Measurements from ENCODE around the gene GRAP.

Gene GRAP

DNA sequence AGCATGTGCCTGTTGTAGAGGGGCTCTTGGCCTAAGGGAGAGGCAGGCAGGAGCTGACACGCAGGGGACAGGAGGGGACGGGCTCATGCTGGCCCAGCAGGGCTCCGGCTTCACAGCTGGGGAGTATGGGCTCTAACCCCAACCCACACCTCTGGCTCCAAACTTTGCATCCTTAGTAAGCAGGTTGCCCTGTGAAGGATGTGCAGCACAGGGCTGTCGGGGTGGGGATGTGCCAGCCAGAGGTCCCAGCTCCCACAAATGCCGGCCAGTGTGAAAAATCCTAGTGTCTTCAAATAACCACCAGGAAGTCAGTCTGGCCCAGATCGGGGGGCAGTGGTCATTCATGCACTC is 28.2 kb downstream of the GRAP start:
- no peak for DNase-seq (ENCODE audit: low read depth in 2 of 2)

DNA sequence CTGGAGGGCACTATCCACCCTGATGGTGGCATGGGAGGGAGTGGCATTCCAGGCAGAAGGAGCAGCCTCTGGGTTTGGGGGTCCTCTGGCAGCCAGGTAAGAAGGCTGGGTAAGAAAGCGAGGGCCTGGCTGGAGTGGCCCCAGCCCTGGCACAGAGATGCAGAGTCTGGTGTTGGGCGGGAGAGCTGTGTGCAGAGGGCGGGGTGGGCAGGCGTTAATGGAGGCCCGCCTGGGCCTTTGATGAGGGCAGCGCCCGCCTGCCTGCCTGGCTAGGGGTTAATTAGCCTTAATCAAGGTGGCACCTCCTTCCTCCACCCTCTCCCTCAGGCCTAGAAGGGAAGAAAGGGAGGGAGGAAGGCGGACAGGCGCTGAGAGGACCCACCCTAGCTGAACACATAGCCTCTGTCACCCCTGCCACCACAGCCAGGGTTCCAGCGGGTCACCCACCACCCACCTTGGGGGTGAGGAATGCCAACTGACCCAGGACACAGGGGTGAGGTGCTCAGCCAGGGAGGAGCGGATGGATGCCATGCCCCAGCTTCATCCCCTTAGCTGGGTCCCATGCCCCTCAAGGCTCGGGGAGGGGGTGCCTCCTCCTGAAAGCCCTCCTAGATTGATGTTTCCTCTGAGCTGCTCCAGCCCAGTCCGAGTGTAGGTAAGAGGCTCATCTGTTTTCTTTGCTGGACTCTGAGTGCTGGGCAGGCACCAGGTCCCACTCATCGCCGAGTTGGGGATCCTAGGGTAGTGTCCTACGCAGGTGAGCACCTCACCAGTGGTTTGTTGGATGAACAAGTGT is 28.8 kb downstream of the GRAP start:
- DNase-seq (ENCODE audit: low read depth in 2 of 2): no peak

DNA sequence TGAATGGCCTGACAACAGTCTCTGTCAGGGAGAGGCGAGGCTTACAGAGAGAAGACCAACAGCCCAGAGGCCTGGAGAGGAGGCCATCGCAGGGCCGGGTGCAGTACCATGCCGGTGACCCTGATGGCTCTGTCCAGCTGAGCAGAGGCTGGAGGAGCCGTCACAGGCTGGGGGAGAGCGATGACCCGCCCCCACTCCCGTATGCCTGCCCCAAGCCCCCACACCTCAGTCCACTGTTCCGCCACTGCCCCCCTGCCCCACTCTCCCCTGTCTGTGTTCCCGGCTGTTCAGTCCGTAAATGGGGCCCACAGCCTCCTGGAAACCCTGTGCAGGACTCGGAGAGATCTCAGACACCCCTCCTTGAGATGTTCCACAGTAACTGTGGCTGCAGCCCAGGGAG is 29.4 kb downstream of the GRAP start:
- DNase-seq (ENCODE audit: low read depth in 2 of 2): no peak

DNA sequence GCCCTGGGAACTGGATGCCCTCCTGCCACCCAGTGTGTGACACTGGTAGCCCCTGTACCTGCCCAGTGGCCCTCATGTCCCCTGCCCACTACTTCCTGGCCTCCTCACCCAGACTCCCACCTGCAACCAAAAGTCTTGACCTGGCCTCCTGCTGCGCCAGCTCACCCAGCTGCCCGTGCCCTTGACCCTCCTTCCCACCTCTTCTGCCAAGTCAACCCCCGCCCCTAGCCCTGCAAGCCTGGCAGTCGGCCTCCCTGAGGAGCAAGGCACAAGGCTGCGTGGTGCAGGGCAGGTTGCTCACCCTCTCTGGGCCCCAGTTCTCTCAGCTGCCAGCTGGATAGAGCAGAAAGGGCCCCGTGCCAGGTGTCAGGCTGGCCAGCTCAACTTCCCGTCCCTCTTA is 29.9 kb downstream of the GRAP start:
- DNase-seq (ENCODE audit: low read depth in 2 of 2): no peak

DNA sequence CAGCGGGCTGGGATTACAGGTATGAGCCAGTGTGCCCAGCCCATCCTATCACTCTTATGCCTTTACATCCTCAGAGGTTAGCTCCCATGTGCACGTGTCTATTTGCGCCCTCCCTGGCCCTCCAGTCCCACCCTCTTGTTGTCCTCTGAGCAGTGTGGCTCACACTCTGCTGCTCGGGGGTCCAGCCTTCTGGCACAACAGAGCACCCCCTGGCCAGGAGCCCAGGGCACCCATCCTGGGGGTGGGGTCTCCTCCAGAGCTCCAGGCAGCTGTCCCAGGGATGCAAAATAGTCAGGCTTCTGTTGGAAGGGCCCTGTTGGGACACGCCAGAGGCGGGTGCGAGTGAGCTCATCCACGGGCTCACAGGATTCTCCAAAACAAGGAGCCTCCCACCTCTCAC is 30.5 kb downstream of the GRAP start:
- no peak for DNase-seq (ENCODE audit: low read depth in 2 of 2)

DNA sequence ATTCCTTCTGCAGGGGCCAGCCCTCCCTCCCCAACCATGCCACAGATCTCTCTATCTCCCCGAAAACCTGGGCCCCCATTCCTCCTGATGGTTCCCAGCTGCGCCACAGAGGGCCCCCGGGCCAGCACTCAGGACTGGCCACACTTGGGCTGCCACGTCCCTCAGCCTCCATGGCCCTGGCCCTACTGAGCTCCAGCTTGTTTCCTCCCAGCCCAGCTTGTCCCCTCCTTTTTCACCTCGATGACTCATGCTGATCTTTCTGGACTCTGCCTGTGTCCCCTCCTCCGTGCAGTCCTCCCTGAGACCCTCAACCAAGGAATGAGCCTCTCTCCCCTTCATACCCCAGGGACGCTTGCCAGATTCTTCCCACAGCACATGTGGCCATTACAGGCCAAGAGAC is 31.3 kb downstream of the GRAP start:
- DNase-seq (ENCODE audit: low read depth in 2 of 2): no peak

DNA sequence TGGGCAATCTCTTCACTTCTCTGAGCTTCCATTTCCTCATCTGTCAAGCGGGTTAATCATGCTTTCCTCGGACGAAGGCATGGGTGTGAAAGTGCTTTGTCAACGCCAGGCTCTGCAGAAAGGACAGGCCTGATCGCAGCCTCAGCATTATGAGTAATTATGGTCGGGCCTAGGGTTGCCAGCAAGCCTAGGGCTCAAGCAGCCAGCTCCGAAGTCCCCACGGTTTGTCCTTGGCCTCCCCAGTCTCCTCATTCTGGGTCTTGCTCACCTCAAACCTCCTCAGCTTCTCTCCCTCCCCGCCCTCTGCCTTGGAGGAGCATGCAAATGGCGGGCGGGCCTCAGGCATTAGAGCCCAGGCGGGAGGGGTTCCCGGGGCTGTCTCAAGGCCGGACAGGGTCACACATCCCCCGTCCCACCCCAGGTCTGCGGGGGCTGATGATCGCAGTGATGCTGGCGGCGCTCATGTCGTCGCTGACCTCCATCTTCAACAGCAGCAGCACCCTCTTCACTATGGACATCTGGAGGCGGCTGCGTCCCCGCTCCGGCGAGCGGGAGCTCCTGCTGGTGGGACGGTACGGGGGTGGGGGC is 32.0 kb downstream of the GRAP start:
- no peak for DNase-seq (ENCODE audit: low read depth in 2 of 2)

DNA sequence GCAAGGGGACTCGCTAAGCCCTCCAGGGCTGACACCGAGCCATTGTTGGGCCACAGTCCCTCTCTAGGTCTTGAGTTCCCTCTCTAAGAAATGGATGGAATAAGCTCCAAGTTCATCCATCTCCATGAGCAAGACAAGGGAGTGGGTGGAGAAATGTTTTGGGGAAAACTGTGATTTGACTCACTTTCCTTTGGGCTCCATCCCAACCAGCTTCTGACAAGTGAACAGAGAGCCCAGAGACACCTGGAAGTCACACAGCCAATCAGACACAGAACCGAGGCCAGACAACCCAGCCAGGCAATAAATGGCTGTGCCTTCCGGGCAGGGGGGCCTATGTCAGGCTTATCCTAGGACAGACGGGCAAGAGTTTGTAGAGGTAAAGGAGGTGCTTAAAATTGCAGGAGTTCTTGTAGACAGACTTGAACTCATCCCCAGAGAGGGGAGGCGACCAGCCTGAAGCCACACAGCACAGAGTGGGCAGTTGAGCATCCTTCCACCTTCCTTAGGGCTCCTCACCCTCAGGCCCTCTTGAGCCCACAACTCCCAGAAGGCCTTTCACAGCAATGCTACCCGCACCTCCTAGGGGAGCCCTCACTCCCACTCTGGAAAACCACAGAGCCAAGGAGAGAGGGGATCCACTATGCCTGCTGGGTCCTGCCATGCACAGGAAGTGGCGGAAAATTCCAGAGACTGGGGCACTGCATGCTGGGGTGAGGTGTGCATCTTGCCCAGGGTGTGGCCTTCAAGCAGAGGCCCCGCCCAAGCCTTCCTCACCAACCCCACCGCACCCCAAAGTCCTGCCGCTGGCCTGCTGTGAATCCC is 32.7 kb downstream of the GRAP start:
- no peak for DNase-seq (ENCODE audit: low read depth in 2 of 2)

DNA sequence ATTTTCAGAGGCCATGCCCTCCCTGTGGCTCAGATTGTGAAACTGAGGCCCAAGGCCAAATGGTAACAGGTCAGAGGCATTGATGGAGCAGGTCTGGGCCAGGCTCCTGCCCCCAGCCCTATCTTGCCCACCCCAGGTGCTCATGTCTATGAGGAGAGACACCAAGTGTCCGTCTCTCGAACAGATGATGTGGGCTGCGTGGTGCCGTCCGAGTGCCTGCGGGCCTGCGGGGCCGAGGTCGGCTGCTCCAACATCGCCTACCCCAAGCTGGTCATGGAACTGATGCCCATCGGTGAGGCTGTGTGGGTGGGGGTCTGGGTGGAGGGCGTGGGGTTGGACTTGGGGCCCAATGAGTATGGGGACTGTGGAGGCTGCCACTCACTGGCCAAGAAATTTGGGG is 33.5 kb downstream of the GRAP start:
- DNase-seq (ENCODE audit: low read depth in 2 of 2): no peak

DNA sequence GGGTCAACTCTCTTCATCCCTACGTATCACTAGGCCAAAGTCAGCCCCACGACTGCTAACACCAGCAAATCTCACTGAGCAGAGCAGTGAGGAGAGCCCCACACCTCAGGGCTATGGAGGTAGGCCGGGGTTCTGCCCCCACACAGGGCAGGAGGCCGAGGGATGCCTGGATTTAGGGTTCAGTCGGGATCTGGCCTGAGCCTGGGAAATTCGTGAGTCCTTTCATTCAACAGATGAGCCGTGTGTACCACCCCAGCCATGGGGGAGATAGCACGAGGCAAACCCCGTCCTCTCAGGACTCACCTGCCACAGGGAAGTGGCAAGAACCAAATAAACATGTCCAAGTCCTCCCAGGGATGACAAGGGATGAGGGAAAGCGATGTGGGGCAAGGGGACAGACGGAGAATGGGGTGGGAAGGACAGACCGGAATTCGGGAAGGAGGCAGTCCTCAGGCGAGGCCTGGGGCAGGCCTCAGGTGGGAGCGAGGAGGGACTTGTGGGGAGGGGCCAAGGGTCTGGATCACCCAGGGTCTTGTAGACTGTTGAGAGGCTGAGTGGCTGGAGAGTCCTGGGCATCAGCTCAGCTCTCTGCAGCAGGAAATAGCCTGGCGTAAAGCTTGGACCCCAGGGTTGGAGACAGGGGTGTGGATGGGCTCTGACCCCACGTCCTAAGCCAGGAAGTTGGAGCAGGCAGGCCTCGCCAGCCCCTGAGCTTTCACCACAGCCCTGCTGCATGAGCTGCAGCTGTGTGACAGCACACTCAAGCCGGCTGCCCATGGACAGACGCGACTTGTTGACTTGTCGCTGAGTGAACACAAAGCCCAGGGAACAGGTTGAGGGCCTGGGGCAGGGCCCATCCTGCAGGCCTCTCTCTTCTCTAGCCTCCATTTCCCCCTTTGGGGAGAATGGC is 34.3 kb downstream of the GRAP start:
- DNase-seq (ENCODE audit: low read depth in 2 of 2): no peak

DNA sequence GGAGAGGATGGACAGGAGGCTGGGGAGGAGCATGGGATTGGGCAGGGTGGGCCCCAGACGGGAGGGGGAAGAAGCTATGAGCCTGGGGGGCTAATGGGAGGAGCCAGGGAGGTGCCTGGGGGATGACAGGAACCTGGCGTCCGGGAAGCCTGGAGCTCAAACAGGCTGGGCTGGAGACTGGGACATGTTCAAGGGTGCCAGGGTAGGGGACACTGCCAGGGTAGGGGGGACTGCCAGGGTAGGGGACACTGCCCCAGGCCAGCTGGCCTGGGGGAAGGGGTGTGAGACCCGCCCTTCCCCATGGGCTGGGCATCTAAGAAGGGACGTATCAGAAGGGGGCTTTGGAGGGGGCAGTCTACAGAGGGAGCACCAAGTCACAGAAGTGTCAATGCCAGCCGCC is 35.2 kb downstream of the GRAP start:
- no peak for DNase-seq (ENCODE audit: low read depth in 2 of 2)

DNA sequence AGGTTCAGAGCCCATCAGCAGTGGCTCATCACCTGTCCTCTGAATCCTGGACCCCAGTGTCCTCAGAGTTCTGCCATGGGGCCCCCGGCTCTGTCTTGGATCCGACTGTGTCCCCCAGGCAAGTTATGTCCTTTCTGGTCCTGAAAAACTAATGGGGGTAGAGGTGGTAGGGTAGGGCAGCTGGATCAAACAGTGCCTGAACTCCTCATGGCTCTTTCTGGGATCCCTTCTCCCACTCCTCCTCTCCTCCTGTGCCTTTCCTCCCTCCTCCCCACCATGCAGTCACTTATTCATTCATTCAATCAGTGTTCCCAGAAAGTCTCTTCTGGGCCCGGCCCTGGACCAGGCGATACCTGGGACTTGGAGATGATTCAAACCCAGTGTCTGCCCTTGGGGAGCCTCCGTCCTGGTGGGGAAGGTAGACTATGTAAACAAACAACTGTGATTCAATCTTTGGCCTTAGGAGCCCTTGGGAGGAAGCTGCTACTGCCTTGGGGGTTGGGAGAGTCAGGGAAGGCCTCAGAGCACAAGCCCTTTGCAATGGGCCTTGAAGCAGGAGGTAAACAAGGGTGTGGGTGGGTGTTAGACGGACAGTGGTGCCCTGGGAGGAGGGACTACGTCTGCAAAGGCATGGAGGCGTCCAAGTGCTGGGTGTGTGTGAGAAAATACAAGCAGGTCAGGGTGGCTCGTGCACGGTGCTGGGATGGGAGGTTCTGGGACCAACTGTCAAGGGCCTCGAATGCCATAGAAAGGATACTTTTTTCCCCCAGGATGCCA is 35.8 kb downstream of the GRAP start:
- no peak for DNase-seq (ENCODE audit: low read depth in 2 of 2)

DNA sequence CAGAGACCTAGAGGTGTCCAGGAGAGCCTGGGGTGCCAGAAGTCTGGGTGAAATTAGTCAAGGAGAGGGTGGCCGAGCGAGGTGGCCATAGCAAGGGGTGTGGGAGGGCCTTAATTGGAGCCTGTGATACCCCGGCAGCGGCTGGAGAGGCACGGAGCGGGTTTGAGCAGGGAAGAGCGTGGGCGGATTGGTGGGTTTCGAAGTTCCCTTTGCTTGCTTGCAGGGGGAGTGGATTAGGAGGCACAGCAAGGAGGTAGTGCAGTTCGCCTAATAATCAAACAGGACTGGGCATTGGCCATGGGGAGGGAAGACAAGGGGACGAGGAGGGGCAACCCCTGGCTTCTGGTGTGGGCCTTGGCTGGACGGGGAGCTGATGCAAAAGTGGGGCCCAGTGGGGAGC is 36.8 kb downstream of the GRAP start:
- no peak for DNase-seq (ENCODE audit: low read depth in 2 of 2)

DNA sequence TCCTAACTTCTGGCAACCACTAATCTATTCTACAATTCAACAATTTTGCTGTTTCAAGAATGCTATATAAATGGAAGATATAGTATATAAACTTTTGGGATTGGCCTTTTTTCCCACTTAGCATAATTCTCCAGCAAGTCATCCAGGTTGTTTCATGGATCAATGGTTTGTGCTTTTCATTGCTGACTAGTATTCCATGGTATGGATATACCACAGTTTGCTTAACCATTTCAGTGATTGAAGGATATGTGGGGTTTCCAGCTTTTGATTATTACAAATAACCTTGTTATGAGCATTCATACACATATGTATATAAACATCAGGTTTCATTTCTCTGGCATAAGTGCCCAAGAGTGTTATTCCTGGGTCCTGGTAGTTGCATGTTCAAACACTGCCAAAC is 40.1 kb downstream of the GRAP start:
- DNase-seq (ENCODE audit: low read depth in 2 of 2): no peak

DNA sequence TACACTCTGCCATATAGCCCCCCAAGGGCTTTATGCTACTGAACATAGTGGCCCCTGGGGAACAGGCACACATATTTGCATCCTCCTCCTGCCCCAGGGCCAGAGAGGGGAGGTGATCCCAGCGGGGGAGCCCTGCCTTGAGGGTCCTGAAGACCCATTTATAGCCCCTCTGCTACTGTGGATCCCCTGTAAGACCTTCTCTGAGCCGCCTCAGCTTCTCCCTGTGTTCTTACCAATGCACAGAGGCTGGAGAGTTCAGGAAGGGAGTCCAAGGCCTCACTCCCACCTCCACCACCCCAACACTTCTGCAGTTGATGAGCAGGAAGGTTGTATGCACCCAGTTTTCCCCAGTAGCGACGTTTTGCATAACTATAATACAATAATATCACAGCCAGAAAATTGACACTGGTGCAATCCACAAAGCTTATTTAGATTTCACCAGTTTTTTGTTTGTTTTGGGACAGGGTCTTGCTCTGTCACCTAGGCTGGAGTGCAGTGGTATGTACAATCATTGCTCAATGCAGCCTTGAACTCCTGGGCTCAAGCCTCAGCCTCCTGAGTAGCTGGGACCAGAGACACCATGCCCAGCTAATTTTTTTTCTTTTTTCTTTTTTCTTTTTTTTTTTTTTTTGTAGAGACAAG is 40.8 kb downstream of the GRAP start:
- DNase-seq (ENCODE audit: low read depth in 2 of 2): no peak

DNA sequence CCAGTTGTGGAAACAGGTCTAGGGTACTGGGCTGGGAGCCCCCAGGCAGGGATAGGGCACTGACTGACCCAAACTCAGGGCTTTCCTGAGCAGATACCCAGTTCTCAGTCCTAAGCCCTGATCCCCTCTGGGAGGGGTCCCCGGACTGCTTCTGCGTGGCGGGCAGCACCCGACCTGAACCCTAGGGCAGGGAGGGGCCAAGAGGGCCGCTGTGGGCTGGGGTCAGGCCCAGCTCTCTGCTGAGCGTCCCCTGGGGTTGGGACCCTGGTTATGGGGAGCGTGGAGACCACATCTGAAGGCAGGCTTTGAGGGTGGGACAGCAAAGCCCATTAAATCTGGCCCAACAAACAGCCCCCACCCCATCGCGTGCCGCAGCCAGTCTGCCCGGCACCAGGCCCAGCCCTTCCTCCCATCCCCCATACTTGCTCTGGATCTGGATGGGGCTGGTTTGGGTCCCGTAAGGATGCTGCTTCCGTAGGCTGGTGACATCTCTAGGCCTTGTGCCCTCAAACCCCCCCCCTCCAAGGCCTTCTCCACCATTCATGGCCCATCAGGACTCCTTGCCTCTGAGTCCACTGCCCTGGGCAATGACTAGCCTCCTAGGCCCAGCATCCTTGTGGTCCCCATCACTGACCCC is 41.5 kb downstream of the GRAP start:
- DNase-seq (ENCODE audit: low read depth in 2 of 2): no peak

DNA sequence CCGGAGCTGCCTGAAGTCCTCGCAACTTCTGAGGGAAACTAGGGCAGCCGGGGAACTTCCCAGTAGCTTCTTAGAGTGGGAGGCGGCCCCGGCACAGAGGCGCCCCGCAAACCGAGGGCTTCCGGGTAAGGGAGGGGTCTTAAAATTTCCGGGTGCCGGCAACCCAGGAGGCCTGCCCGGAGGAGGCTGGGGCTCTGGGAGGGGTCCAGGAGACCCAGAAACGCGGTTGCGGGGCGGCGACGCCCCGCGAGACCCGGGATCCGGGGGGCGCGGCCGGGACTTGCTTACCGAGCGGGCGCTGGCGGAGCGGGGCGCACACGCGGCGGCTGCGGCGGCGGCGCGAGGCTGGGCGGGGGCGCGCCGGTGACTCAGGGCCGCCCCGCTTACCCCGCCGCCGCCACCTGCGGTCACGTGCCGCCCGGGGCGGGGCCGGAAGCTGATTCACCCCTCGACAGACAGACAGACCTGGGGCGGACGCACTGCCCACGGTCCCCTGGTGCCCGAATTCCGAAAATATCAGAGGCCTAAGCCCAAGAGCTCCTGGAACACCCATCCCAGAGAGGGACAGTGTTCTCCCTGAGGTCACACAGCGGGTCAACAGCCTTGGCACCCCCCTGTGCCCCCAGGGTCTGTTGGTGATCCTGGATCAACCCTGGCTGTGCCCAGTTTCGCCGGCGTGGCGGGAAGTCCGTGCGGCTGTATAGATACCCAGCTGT is 42.2 kb downstream of the GRAP start, which contains the start of gene FAM83G:
TSS of gene FAM83G (minus strand) at position 344 of the 716 bp plus-strand sequence. CDS start 723 bp downstream, outside the sequence.
- DNase-seq (ENCODE audit: low read depth in 2 of 2): peak; percentile 78 to 90

DNA sequence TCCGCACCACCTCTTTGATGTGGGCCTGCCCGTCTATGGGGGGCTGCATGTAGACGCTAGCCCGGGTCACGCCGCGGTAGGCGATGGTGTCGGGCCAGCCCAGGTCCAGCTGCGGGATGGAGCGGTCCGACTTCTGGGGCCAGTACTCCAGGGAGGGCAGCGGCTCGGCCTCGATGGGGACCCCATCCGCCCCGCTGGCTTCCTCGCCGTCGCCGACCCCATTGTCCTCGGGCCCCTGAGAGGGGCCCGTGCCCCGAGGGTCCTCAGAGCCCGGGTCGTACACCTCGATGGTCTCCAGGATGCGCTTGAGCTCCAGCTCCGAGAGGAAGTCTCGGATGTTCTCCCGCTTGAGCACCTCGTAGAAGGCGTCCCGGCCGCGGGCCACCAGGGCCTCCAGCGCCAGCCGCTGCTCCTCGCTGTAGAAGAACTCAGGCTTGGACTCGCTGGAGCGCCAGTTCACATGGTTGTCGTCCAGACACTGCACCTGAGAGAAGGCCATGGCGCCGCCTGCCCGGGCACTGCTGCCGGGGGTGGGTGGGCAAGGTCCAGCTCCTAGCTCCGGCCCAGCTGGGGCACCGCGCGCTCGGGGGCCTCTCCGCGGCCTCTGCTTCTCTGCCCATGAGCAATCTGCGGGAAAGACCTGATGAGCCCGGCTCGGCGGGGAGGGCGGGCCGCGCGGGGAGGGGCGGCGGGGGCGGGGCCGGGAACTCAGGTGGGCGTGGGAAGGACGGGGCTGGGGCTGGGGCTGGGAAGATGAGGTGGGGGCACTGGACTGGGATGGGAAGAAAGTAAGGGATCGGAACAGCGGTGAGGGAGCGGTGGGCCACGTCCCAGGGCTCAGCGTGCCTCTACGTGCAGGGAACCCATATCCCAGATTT is 43.0 kb downstream of the GRAP start:
- DNase-seq (ENCODE audit: low read depth in 2 of 2): peak; percentile 29 to 47
